Liver (tissue), 3 donors: ENCODE data around the gene CD320.

ENCODE experiments used
- GABPA ChIP-seq, 2 donors: IDR thresholded peaks in 1 of 2; conservative IDR thresholded peaks in 1 of 2; 2 replicates each; pipeline ENCODE4 v1.6.1; 2016; ENCODE audit warnings: antibody characterized with exemption in 2 of 2, mild to moderate bottlenecking in 1 of 2, moderate library complexity in 1 of 2
- JUND ChIP-seq, 2 donors: IDR thresholded peaks; 2 replicates each; pipeline ENCODE4 v1.6.1; 2016; ENCODE audit warnings: antibody characterized with exemption in 2 of 2
- MAX ChIP-seq: IDR thresholded peaks from 2 replicates; pipeline ENCODE4 v1.6.1; 2016; ENCODE audit warnings: antibody characterized with exemption
- TAF1 ChIP-seq: conservative IDR thresholded peaks from 2 replicates; pipeline ENCODE4 v1.6.1; 2016; ENCODE audit warnings: antibody characterized with exemption, mild to moderate bottlenecking
- ZBTB33 ChIP-seq: IDR thresholded peaks from 2 replicates; pipeline ENCODE4 v1.6.1; 2016; ENCODE audit warnings: antibody characterized with exemption
- TF ChIP-seq, protein P1 (sequence below): fragments of 150-350 bp; IDR thresholded peaks from 2 replicates; pipeline ENCODE4 v1.5.1; 2017; ENCODE audit warnings: improper control_type of control experiment, low read depth, low read length; ENCODE audit not compliant: missing input control
- TF ChIP-seq, protein P2 (sequence below): IDR thresholded peaks from 2 replicates; pipeline ENCODE4 v1.6.1; 2016; ENCODE audit warnings: antibody characterized with exemption, mild to moderate bottlenecking
- donor health status: healthy.
- donor health status: healthy.

- TF ChIP-seq, protein P1, sequence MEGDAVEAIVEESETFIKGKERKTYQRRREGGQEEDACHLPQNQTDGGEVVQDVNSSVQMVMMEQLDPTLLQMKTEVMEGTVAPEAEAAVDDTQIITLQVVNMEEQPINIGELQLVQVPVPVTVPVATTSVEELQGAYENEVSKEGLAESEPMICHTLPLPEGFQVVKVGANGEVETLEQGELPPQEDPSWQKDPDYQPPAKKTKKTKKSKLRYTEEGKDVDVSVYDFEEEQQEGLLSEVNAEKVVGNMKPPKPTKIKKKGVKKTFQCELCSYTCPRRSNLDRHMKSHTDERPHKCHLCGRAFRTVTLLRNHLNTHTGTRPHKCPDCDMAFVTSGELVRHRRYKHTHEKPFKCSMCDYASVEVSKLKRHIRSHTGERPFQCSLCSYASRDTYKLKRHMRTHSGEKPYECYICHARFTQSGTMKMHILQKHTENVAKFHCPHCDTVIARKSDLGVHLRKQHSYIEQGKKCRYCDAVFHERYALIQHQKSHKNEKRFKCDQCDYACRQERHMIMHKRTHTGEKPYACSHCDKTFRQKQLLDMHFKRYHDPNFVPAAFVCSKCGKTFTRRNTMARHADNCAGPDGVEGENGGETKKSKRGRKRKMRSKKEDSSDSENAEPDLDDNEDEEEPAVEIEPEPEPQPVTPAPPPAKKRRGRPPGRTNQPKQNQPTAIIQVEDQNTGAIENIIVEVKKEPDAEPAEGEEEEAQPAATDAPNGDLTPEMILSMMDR: no peak
- TF ChIP-seq GABPA (IDR thresholded peaks at IDR 0.05 in 1 of 2, conservative IDR thresholded peaks at IDR 0.05 in 1 of 2): no peak
- TF ChIP-seq, protein P2, sequence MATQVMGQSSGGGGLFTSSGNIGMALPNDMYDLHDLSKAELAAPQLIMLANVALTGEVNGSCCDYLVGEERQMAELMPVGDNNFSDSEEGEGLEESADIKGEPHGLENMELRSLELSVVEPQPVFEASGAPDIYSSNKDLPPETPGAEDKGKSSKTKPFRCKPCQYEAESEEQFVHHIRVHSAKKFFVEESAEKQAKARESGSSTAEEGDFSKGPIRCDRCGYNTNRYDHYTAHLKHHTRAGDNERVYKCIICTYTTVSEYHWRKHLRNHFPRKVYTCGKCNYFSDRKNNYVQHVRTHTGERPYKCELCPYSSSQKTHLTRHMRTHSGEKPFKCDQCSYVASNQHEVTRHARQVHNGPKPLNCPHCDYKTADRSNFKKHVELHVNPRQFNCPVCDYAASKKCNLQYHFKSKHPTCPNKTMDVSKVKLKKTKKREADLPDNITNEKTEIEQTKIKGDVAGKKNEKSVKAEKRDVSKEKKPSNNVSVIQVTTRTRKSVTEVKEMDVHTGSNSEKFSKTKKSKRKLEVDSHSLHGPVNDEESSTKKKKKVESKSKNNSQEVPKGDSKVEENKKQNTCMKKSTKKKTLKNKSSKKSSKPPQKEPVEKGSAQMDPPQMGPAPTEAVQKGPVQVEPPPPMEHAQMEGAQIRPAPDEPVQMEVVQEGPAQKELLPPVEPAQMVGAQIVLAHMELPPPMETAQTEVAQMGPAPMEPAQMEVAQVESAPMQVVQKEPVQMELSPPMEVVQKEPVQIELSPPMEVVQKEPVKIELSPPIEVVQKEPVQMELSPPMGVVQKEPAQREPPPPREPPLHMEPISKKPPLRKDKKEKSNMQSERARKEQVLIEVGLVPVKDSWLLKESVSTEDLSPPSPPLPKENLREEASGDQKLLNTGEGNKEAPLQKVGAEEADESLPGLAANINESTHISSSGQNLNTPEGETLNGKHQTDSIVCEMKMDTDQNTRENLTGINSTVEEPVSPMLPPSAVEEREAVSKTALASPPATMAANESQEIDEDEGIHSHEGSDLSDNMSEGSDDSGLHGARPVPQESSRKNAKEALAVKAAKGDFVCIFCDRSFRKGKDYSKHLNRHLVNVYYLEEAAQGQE: no peak
- no peak for TF ChIP-seq TAF1
- no peak for TF ChIP-seq ZBTB33
- TF ChIP-seq JUND (IDR thresholded peaks at IDR 0.05): no peak
- TF ChIP-seq MAX: no peak
Measured at GRCh38 chr19:8261881-8262280, 46.3 kb downstream of the CD320 start.
